Measurements from ENCODE around the gene EP400. TPM values are rescaled to one million over a fixed set of nuclear protein-coding genes. Genes with fewer than 3 reads are reported as not detected.

Gene EP400
- total and polyA plus RNA-seq, 9 of the 15 experiments (the other 6 are each of a cell fraction or from before 2014, with no cell fraction given), result 4.5 to 58.0 (median 7.0) TPM

- TF ChIP-seq ZNF280A (IDR thresholded peaks at IDR 0.05; ENCODE audit: low read depth, partially characterized antibody) (no peak), ZNF655 (CRISPR knock-in tag; IDR thresholded peaks at IDR 0.05) (no peak), ZNF696 (CRISPR knock-in tag; conservative IDR thresholded peaks at IDR 0.05) (no peak), MCM2 (IDR thresholded peaks at IDR 0.05; ENCODE audit: low read depth) (no peak), MEF2D (tag; conservative IDR thresholded peaks at IDR 0.05; ENCODE audit: low read depth) (no peak), MYNN (IDR thresholded peaks at IDR 0.05) (no peak), MYNN (CRISPR knock-in tag; IDR thresholded peaks at IDR 0.05) (no peak), ZFP91 (CRISPR knock-in tag; IDR thresholded peaks at IDR 0.05) (0 out of 2 replicates have a peak, but pooled peaks have one; percentile 35), ATF1 (CRISPR knock-in tag; IDR thresholded peaks at IDR 0.05) (no peak), ATF1 (tag; IDR thresholded peaks at IDR 0.05) (no peak), NFIC (IDR thresholded peaks at IDR 0.05) (peak; percentile 40; the same call in 1 of the 2 replicates), GABPB1 (CRISPR knock-in tag; IDR thresholded peaks at IDR 0.05) (peak; percentile 34), ZNF717 (CRISPR knock-in tag; IDR thresholded peaks at IDR 0.05) (no peak), SFPQ (IDR thresholded peaks at IDR 0.05; ENCODE audit: low read depth, low read length) (no peak), BRD9 (IDR thresholded peaks at IDR 0.05; ENCODE audit: low read depth, partially characterized antibody) (no peak), ATF7 (IDR thresholded peaks at IDR 0.05) (0 out of 2 replicates have a peak, but pooled peaks have one; percentile 35), ZNF518B (CRISPR knock-in tag; IDR thresholded peaks at IDR 0.05) (no peak), POLR2G (IDR thresholded peaks at IDR 0.05; ENCODE audit: low read depth, low read length) (peak; percentile 84), TRIM28 (IDR thresholded peaks at IDR 0.05) (peak; percentile 68; the same call in 1 of the 2 replicates)
These were observed 134.3 kb downstream of the EP400 start (continued) for GRCh38 chr12:132083941-132084620.
